ENCODE measurements around the gene SHLD1.

DNA sequence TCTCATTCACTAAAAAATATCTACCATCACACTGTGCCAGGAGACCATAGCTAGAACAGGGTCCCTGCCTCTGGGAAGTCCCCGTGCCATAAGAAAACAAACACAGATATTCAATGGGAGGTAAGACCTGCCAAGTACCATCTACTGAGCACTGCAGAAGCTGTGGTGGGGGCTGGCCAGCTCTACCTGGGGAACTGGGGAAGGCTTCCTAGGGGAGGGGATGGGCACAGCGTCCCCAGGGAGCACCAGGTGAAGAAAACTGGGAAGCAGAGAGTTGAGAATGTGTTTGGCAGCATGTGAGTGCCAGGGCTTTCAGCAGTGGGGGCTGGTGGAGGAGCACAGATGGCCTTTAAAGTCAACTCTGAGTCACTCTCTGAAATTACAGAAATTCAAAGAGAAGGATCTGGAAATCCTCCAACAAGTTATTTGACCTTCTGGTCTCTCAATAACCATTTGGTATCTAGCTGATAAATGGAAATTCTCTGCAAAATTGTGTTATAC is 85.2 kb downstream of the SHLD1 start:
- TF ChIP-seq CTCF (IDR thresholded peaks at IDR 0.05) (no peak), POLR2A (IDR thresholded peaks at IDR 0.05) (no peak)
